HCT116 (cell line): ENCODE data around the gene VAV1. TPM values are rescaled to one million over a fixed set of nuclear protein-coding genes. Genes with fewer than 3 reads are reported as not detected.

Source experiments
- ATAC-seq: fragments of 200-7000 bp; cut with Tn5 transposase; 2 replicates; pipeline ENCODE4 v1.9.1; 2020; ENCODE audit warnings: mild to moderate bottlenecking, moderate library complexity
- BruUV-seq: library from RNA; stranded (reverse); fragments of 400-500 nt; replicated peaks from 2 replicates; lab custom pipeline; 2021; lab: Mats Ljungman, UMichigan
- CTCF ChIA-PET: fragments of 300-600 bp; sonication (Branson Sonifier 250); formaldehyde crosslinking; loops from one replicate; lab custom pipeline; 2021; ENCODE audit warnings: antibody characterized with exemption; lab: Charles Lee
- POLR2A ChIA-PET: fragments of 300-600, 350-600 bp; sonication (Branson Sonifier 250); formaldehyde crosslinking; loops from one replicate; lab custom pipeline; 2021; ENCODE audit warnings: antibody characterized with exemption; lab: Charles Lee
- RAD21 ChIA-PET, 2 experiments: fragments of 300-600 bp; sonication (Branson Sonifier 250); formaldehyde crosslinking; loops; one replicate each; lab custom pipeline; 2023; ENCODE audit warnings: low total read pairs in 2 of 2; ENCODE audit not compliant: uncharacterized antibody in 2 of 2, unreplicated experiment in 2 of 2, low non-redundant PET in 1 of 2; lab: Charles Lee
- DNase-seq: peaks from one replicate; pipeline ENCODE4 v3.0.0-alpha.2; 2010; ENCODE audit warnings: low read depth, low spot score
- H2AFZ ChIP-seq: fragments of 200-600 bp; shearing (Covaris generic), sonication (generic); 2 replicates; pipeline ENCODE4 v1.6.1; 2017; ENCODE audit warnings: low read depth, mixed run types, mixed read lengths, antibody characterized with exemption, low read length; ENCODE audit not compliant: poor library complexity, severe bottlenecking
- H3K27ac ChIP-seq: 2 replicates; pipeline ENCODE4 v1.5.1; 2012; ENCODE audit warnings: low read depth, low read length
- H3K27me3 ChIP-seq: fragments of 200-600 bp; sonication (generic); 2 replicates; pipeline ENCODE4 v1.6.1; 2016; ENCODE audit warnings: mixed run types, low read length, mixed read lengths; ENCODE audit not compliant: insufficient read depth
- H3K36me3 ChIP-seq, 2 experiments: fragments of 200-500 bp in 1 of 2; fragments of 200-600 bp in 1 of 2; sonication (Bioruptor generic) in 1 of 2; sonication (generic) in 1 of 2; 2 replicates each; pipeline versions ENCODE4 v1.5.1 to v1.6.1; 2014 to 2016; ENCODE audit warnings: low read length in 2 of 2, inconsistent platforms in 1 of 2, mixed read lengths in 1 of 2, mixed run types in 1 of 2; ENCODE audit not compliant: insufficient read depth in 2 of 2, control insufficient read depth in 1 of 2
- H3K4me1 ChIP-seq, 2 experiments: fragments of 200-600 bp in 1 of 2; sonication (generic) in 1 of 2; 2 replicates each; pipeline versions ENCODE4 v1.5.1 to v1.6.1; 2012 to 2017; ENCODE audit warnings: low read length in 2 of 2, inconsistent platforms in 1 of 2, mild to moderate bottlenecking in 1 of 2, mixed read lengths in 1 of 2, mixed run types in 1 of 2, moderate library complexity in 1 of 2; ENCODE audit not compliant: insufficient read depth in 2 of 2, control insufficient read depth in 1 of 2
- H3K4me2 ChIP-seq: fragments of 200-600 bp; sonication (generic); 2 replicates; pipeline ENCODE4 v1.6.1; 2017; ENCODE audit warnings: mixed run types, low read length, mixed read lengths
- H3K4me3 ChIP-seq, 2 experiments: fragments of 200-600 bp in 1 of 2; sonication (generic) in 1 of 2; replicated peaks in 1 of 2; 2 replicates each; pipeline ENCODE4 v1.5.1; 2011 to 2016; ENCODE audit warnings: low read length in 2 of 2, control low read depth in 1 of 2, low read depth in 1 of 2, mild to moderate bottlenecking in 1 of 2, mixed read lengths in 1 of 2, mixed run types in 1 of 2
- H3K79me2 ChIP-seq: fragments of 200-600 bp; sonication (generic); 2 replicates; pipeline ENCODE4 v1.6.1; 2017; ENCODE audit warnings: mild to moderate bottlenecking, mixed run types, low read length, moderate library complexity, mixed read lengths; ENCODE audit not compliant: insufficient read depth
- H3K9ac ChIP-seq: fragments of 200-600 bp; sonication (generic); 2 replicates; pipeline ENCODE4 v1.6.1; 2016; ENCODE audit warnings: low read length, mixed read lengths
- H3K9me2 ChIP-seq: fragments of 200-600 bp; sonication (generic), shearing (Covaris generic); 2 replicates; pipeline ENCODE4 v1.6.1; 2017; ENCODE audit warnings: mixed run types, mild to moderate bottlenecking, moderate library complexity; ENCODE audit not compliant: insufficient read depth
- H3K9me3 ChIP-seq, 2 experiments: fragments of 200-500 bp in 1 of 2; fragments of 200-600 bp in 1 of 2; sonication (Bioruptor generic) in 1 of 2; sonication (generic) in 1 of 2; 2 replicates each; pipeline ENCODE4 v1.6.1; 2014 to 2017; ENCODE audit warnings: low read length in 2 of 2, mixed read lengths in 2 of 2, inconsistent platforms in 1 of 2, low read depth in 1 of 2, mild to moderate bottlenecking in 1 of 2, mixed run types in 1 of 2, moderate library complexity in 1 of 2; ENCODE audit not compliant: control insufficient read depth in 1 of 2, insufficient read depth in 1 of 2
- H4K20me1 ChIP-seq: fragments of 200-600 bp; sonication (generic), shearing (Covaris generic); 2 replicates; pipeline ENCODE4 v1.6.1; 2017; ENCODE audit warnings: mixed run types, mild to moderate bottlenecking, moderate library complexity; ENCODE audit not compliant: insufficient read depth
- CEBPB ChIP-seq: IDR thresholded peaks from 2 replicates; pipeline ENCODE4 v1.6.1; 2012; ENCODE audit warnings: low read depth
- EZH2phosphoT487 ChIP-seq: fragments of 200-600 bp; IDR thresholded peaks from 2 replicates; pipeline ENCODE4 v1.6.1; 2018; ENCODE audit warnings: antibody characterized with exemption, borderline replicate concordance
- FOSL1 ChIP-seq: IDR thresholded peaks from 2 replicates; pipeline ENCODE4 v1.6.1; 2012; ENCODE audit warnings: low read depth
- JUND ChIP-seq: IDR thresholded peaks from 2 replicates; pipeline ENCODE4 v1.6.1; 2012
- RAD21 ChIP-seq: IDR thresholded peaks from 2 replicates; pipeline ENCODE4 v1.6.1; 2012; ENCODE audit warnings: low read depth, mild to moderate bottlenecking
- TCF7L2 ChIP-seq: IDR thresholded peaks from 2 replicates; pipeline ENCODE4 v1.7.0; 2011; ENCODE audit warnings: borderline replicate concordance, inconsistent platforms; ENCODE audit not compliant: insufficient read depth, insufficient read length; ENCODE audit errors: extremely low read depth
- ZBTB33 ChIP-seq: IDR thresholded peaks from 2 replicates; pipeline ENCODE4 v1.6.1; 2011; ENCODE audit warnings: mild to moderate bottlenecking, low read length, moderate library complexity; ENCODE audit not compliant: insufficient replicate concordance; ENCODE audit errors: extremely low read depth
- intact Hi-C: fragments of 100-400 bp; cut with micrococcal nuclease; formaldehyde crosslinking; loops from 2 replicates; pipeline ENCODE4 v1.10.0; 2022
- total RNA-seq: library from RNA; stranded (reverse); gene quantifications from one replicate; pipeline ENCODE4 v1.2.1, GENCODE V29; 2021; ENCODE audit not compliant: unreplicated experiment
- TF ChIP-seq, protein P1 (sequence below), 3 experiments: fragments of 200-600 bp in 1 of 3; sonication (generic) in 1 of 3; IDR thresholded peaks in 2 of 3; conservative IDR thresholded peaks in 1 of 3; 2 replicates each; pipeline ENCODE4 v1.5.1; 2012 to 2017; ENCODE audit warnings: low read depth in 2 of 3, low read length in 2 of 3, antibody characterized with exemption in 1 of 3, borderline replicate concordance in 1 of 3, control low read depth in 1 of 3, mild to moderate bottlenecking in 1 of 3, mixed read lengths in 1 of 3, mixed run types in 1 of 3, moderate library complexity in 1 of 3; ENCODE audit not compliant: insufficient read depth in 1 of 3

Gene VAV1
- total RNA-seq, 1 experiment from 2014 or later: 20.6 TPM

GRCh38 chr19:6724631-6725492 is 47.6 kb upstream of the VAV1 start:
- Histone ChIP-seq H3K9me3 (no peaks in the 10 kb centered on the region), H3K27me3 (no peaks in the 10 kb centered on the region), H3K4me1 (peaks cover 13 to 15% of the 10 kb centered on the region in 2 experiments; a peak in 3 of 4 replicates), H2AFZ (no peak overlapping the region), H3K36me3 (no peaks in the 10 kb centered on the region), H3K27ac (no peak overlapping the region), H4K20me1 (no peaks in the 10 kb centered on the region), H3K9me2 (no peaks in the 10 kb centered on the region), H3K4me2 (no peak overlapping the region), H3K9ac (no peak overlapping the region), H3K4me3 (no peak overlapping the region), H3K79me2 (no peaks in the 10 kb centered on the region)
- ChIA-PET POLR2A (interaction anchor here (0.8 kb wide), 1 partner anchor 12 kb away, joined by 3 read pairs; no protein-coding TSS in a partner anchor), RAD21 (no interaction called here), CTCF (no interaction called here)
- TF ChIP-seq TCF7L2 (no peak), ZBTB33 (no peak), RAD21 (no peak), CEBPB (no peak), JUND (no peak), FOSL1 (no peak), EZH2phosphoT487 (no peak)
- TF ChIP-seq, protein P1, sequence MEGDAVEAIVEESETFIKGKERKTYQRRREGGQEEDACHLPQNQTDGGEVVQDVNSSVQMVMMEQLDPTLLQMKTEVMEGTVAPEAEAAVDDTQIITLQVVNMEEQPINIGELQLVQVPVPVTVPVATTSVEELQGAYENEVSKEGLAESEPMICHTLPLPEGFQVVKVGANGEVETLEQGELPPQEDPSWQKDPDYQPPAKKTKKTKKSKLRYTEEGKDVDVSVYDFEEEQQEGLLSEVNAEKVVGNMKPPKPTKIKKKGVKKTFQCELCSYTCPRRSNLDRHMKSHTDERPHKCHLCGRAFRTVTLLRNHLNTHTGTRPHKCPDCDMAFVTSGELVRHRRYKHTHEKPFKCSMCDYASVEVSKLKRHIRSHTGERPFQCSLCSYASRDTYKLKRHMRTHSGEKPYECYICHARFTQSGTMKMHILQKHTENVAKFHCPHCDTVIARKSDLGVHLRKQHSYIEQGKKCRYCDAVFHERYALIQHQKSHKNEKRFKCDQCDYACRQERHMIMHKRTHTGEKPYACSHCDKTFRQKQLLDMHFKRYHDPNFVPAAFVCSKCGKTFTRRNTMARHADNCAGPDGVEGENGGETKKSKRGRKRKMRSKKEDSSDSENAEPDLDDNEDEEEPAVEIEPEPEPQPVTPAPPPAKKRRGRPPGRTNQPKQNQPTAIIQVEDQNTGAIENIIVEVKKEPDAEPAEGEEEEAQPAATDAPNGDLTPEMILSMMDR (IDR thresholded peaks at IDR 0.05 in 2 of 3, conservative IDR thresholded peaks at IDR 0.05 in 1 of 3; ENCODE audit: borderline replicate concordance in 1 of 3, insufficient read depth in 1 of 3, low read depth in 2 of 3, low read length in 2 of 3): no peak
- intact Hi-C loops: no loop called here
- ATAC-seq: no peak
- DNase-seq: no peak
- no TSS peak for BruUV-seq
